AG04450 (cell line): ENCODE data around the gene TMEM220. TPM values are rescaled to one million over a fixed set of nuclear protein-coding genes. Genes with fewer than 3 reads are reported as not detected.
"Not testable (repeated sequence)": the region's sequence is repeated elsewhere in the genome, so short reads cannot be mapped to it uniquely, and the experiment has no call there.

Experiments
- CTCF ChIA-PET: fragments of 300-600, 350-600 bp; formaldehyde crosslinking; extraction: SDS; loops from one replicate; lab custom pipeline; 2022; ENCODE audit warnings: antibody characterized with exemption, inconsistent platforms; lab: Charles Lee
- POLR2A ChIA-PET: fragments of 350-600 bp; formaldehyde crosslinking; extraction: SDS; loops from one replicate; lab custom pipeline; 2021; ENCODE audit warnings: antibody characterized with exemption, inconsistent platforms; lab: Yijun Ruan, JAX
- DNase-seq: peaks from one replicate; pipeline ENCODE4 v3.0.0-alpha.2; 2011; ENCODE audit warnings: low read depth, low spot score
- H3K27ac ChIP-seq: one replicate; pipeline ENCODE4 v1.5.1; 2012; ENCODE audit warnings: low read depth, low read length, control low read depth
- H3K27me3 ChIP-seq: one replicate; pipeline ENCODE4 v1.6.0; 2012; ENCODE audit warnings: low read length; ENCODE audit not compliant: control insufficient read depth, insufficient read depth
- H3K4me3 ChIP-seq: 2 replicates; pipeline ENCODE4 v1.5.1; 2011; ENCODE audit warnings: mild to moderate bottlenecking, low read depth, low read length, control low read depth
- H3K9me3 ChIP-seq: 2 replicates; pipeline ENCODE4 v1.5.1; 2012; ENCODE audit warnings: low read length; ENCODE audit not compliant: control insufficient read depth, insufficient read depth
- polyA plus RNA-seq: library from polyadenylated mRNA; depleted of rRNA; stranded (reverse); fragments of >200 nt; gene quantifications from 2 replicates; pipeline ENCODE4 v1.2.3, GENCODE V29; 2011
- TF ChIP-seq, protein P1 (sequence below): IDR thresholded peaks from 2 replicates; pipeline ENCODE4 v1.5.1; 2011; ENCODE audit warnings: low read depth, low read length, control low read depth, inconsistent platforms

Gene TMEM220
- polyA plus RNA-seq, 1 experiment: 6.1 TPM

DNA sequence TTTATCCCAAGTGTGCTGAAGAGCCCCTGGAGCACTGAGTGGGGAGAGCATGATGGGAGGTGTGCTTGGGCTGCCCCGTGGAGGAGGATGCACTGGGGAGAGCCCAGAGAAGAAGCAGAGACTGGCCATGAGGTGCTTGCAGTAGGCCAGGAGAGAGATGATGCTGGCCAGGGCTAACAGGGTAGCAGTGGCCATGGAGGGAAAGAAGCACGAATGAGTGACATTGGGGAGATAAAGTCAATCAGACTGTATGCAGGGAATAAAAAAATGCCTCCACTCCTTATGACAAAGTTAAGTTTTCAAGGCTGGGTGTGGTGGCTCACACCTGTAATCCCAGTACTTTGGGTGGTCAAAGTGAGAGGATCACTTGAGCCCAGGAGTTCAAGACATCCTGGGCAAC lies 5.4 kb upstream of the TMEM220 start:
- no peak for DNase-seq
- Histone ChIP-seq H3K27me3 (peaks cover 12% of the 10 kb centered on the region), H3K4me3 (no peak overlapping the region), H3K9me3 (no peaks in the 10 kb centered on the region), H3K27ac (no peak overlapping the region)
- POLR2A ChIA-PET: no interaction called here
- TF ChIP-seq, protein P1, sequence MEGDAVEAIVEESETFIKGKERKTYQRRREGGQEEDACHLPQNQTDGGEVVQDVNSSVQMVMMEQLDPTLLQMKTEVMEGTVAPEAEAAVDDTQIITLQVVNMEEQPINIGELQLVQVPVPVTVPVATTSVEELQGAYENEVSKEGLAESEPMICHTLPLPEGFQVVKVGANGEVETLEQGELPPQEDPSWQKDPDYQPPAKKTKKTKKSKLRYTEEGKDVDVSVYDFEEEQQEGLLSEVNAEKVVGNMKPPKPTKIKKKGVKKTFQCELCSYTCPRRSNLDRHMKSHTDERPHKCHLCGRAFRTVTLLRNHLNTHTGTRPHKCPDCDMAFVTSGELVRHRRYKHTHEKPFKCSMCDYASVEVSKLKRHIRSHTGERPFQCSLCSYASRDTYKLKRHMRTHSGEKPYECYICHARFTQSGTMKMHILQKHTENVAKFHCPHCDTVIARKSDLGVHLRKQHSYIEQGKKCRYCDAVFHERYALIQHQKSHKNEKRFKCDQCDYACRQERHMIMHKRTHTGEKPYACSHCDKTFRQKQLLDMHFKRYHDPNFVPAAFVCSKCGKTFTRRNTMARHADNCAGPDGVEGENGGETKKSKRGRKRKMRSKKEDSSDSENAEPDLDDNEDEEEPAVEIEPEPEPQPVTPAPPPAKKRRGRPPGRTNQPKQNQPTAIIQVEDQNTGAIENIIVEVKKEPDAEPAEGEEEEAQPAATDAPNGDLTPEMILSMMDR: no peak
- CTCF ChIA-PET: interaction anchor here (0.6 to 3.3 kb wide), 6 partner anchors 12 to 1251 kb away, joined by 3 to 75 read pairs (median 10); no protein-coding TSS in a partner anchor

DNA sequence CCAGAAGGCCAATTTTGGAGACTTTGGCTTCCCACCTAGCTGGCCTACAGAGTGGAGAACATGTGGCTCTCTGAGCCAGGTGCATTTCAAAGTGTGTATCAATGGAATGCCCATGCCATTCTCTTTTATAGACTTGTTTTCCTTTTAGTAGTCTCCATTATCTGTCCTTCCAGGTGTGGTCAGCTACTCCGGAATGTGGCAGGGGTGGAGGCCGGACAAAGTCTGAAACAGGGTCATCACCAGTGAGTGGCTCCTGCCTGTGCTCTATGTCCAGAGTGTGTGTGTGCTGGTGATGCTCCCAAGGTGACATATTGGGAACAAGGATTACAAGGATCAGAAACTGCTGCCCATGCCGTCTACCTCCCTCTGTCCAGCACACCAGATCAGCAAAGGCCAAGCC lies 3.8 kb upstream of the TMEM220 start:
- TF ChIP-seq, protein P1: no peak
- CTCF ChIA-PET: interaction anchor here (1.2 kb wide), 1 partner anchor 111 kb away, joined by 3 read pairs; no protein-coding TSS in a partner anchor
- peaks cover 6% of the 10 kb centered on the region for H3K27me3 ChIP-seq
- no peaks in the 10 kb centered on the region for H3K9me3 ChIP-seq
- DNase-seq: no peak
- POLR2A ChIA-PET: no interaction called here
- H3K4me3 ChIP-seq: no peak overlapping the region
- H3K27ac ChIP-seq: no peak overlapping the region

DNA sequence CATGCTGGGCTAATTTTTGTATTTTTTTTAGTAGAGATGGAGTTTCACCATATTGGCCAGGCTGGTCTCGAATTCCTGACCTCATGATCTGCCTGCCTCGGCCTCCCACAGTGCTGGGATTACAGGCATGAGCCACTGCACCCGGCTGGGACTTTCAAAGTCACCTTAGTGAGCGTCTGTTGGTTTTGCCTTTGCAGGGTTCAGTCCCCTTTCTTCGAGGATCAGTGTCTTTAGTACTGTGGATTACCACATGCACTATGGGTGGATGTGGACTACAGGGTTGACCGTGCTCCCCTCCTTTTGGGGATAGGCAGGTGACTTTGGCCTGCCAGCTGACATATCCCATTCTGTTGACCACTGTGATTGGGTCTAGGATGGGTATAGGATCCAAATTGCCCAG lies 2.3 kb upstream of the TMEM220 start:
- H3K4me3 ChIP-seq, DNase-seq, H3K27me3 ChIP-seq, H3K27ac ChIP-seq, POLR2A ChIA-PET, H3K9me3 ChIP-seq: not testable (repeated sequence)
- CTCF ChIA-PET: interaction anchor here (3.3 kb wide), 1 partner anchor 86 kb away, joined by 20 read pairs; no protein-coding TSS in a partner anchor

DNA sequence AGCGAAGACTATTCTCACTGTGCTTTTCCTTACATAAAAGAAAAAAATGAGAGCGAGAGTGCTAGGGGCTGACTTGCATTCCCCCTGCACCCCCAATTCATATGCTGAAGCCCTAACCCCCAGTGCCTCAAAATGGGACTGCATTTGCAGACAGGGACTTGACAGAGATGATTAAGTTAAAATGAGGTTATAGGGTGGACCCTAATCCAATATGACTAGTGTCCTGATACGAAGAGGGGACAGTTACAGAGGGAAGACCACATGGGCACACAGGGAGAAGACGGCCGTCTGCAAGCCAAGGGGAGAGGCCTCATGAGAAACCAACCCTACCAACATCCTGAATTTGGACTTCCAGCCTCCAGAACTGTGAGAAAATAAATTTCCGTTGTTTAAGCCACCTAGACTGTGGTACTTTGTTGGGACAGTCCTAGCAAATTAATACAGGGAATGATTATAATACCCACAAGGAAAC lies 1.6 kb upstream of the TMEM220 start:
- H3K9me3 ChIP-seq: no peaks in the 10 kb centered on the region
- TF ChIP-seq, protein P1: no peak
- H3K27me3 ChIP-seq: peaks cover 2% of the 10 kb centered on the region
- H3K4me3 ChIP-seq: no peak overlapping the region
- ChIA-PET CTCF (interaction anchor here (0.6 to 3.3 kb wide), 3 partner anchors 85 to 116 kb away, joined by 3 to 20 read pairs (median 3); no protein-coding TSS in a partner anchor), POLR2A (no interaction called here)
- DNase-seq: no peak
- no peak overlapping the region for H3K27ac ChIP-seq

DNA sequence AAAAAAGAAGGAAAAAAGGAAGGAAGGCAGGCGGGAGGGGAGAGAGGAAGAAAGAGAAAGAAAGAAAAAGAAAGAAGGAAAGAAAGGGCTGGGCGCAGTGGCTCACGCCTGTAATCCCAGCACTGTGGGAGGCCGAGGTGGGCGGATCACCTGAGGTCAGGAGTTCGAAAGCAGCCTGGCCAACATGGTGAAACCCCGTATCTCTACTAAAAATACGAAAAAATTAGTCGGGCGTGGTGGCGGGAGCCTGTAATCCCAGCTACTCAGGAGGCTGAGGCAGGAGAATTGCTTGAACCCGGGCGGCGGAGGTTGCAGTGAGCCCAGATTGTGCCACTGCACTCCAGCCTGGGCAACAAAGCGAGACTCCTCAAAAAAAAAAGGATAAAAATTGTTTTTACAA lies 424 bp upstream of the TMEM220 start:
- not testable (repeated sequence) for H3K27me3 ChIP-seq, H3K9me3 ChIP-seq, DNase-seq
- ChIA-PET POLR2A (interaction anchor here (0.7 to 1.2 kb wide), 3 partner anchors 37 to 1960 kb away, joined by 3 to 5 read pairs (median 4); partner anchors contain the start of gene ZNF18), CTCF (interaction anchor here (0.6 to 3.3 kb wide), 11 partner anchors 9 to 1256 kb away, joined by 3 to 20 read pairs (median 4); no protein-coding TSS in a partner anchor)
- Histone ChIP-seq H3K4me3 (peak overlapping the region; percentile 64), H3K27ac (peak overlapping the region; percentile 68)

DNA sequence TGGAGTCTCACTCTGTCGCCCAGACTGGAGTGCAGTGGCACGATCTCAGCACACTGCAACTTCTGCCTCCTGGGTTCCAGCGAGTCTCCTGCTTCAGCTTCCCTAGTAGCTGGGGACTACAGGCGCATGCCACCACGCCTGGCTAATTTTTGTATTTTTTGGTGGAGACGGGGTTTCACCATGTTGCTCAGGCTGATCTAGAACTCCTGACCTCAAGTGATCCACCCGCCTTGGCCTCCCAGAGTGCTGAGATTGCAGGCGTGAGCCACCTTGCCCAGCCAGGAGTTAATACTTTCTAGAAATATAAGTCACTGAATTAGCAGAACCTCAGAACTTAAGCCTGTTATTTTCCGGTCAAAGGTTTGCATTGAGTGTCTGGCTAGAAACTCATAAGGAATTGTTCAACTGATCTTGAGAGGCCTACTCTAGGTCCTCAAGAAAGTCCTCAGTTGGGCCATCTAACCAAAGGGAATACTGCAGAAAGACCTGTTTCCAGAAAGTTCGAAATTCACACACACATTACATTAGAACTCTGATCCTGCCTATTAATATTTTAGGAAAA lies 1.4 kb downstream of the TMEM220 start:
- Histone ChIP-seq H3K27me3 (no peaks in the 10 kb centered on the region), H3K27ac (no peak overlapping the region), H3K9me3 (no peaks in the 10 kb centered on the region), H3K4me3 (no peak overlapping the region)
- CTCF ChIA-PET: interaction anchor here (0.6 kb wide), 1 partner anchor 804 kb away, joined by 3 read pairs; no protein-coding TSS in a partner anchor
- POLR2A ChIA-PET: no interaction called here
- no peak for DNase-seq
- TF ChIP-seq, protein P1: no peak
